ENCODE measurements around the gene CPZ.

Gene CPZ

GRCh38 chr4:8580321-8581093 is 12.1 kb upstream of the CPZ start, which contains the start of gene GPR78 (continued):
- TF ChIP-seq ZNF768 (tag by site-specific recombination; IDR thresholded peaks at IDR 0.05): no peak
- no peak for TF ChIP-seq ZNF777 (tag by site-specific recombination; IDR thresholded peaks at IDR 0.05; ENCODE audit: borderline replicate concordance)
- TF ChIP-seq ZBTB17 (tag by site-specific recombination; IDR thresholded peaks at IDR 0.05): peak; percentile 46; the same call in 1 of the 2 replicates
- no peak for TF ChIP-seq ZNF623 (tag by site-specific recombination; IDR thresholded peaks at IDR 0.05)
- TF ChIP-seq REPIN1 (tag by site-specific recombination; IDR thresholded peaks at IDR 0.05; ENCODE audit: low read depth): no peak
- no peak for TF ChIP-seq YY2 (tag by site-specific recombination; IDR thresholded peaks at IDR 0.05)
- no peak for TF ChIP-seq MZF1 (tag by site-specific recombination; IDR thresholded peaks at IDR 0.05; ENCODE audit: borderline replicate concordance)
- peak; percentile 56; the same call in 1 of the 2 replicates for TF ChIP-seq PATZ1 (tag by site-specific recombination; IDR thresholded peaks at IDR 0.05)
- peak; percentile 75 for TF ChIP-seq ZNF600 (tag by site-specific recombination; IDR thresholded peaks at IDR 0.05)
- no peak for TF ChIP-seq BCL11B (tag by site-specific recombination; IDR thresholded peaks at IDR 0.05; ENCODE audit: low read depth)
- TF ChIP-seq ZBTB26 (tag by site-specific recombination; optimal IDR thresholded peaks at IDR 0.05): peak; percentile 62
- peak; percentile 88 for TF ChIP-seq KLF1 (tag by site-specific recombination; IDR thresholded peaks at IDR 0.05)
- no peak for TF ChIP-seq ZNF354C (tag by site-specific recombination; IDR thresholded peaks at IDR 0.05; ENCODE audit: borderline replicate concordance, low read depth)
- TF ChIP-seq KLF16 (tag by site-specific recombination; IDR thresholded peaks at IDR 0.05): 0 out of 2 replicates have a peak, but pooled peaks have one; percentile 27
- no peak for TF ChIP-seq ZNF707 (tag by site-specific recombination; IDR thresholded peaks at IDR 0.05)
- no peak for TF ChIP-seq ZNF585B (tag by site-specific recombination; IDR thresholded peaks at IDR 0.05)
- peak; percentile 55 for TF ChIP-seq ZIC2 (tag by site-specific recombination; IDR thresholded peaks at IDR 0.05)
- no peak for TF ChIP-seq ZNF624 (tag by site-specific recombination; IDR thresholded peaks at IDR 0.05)
- no peak for TF ChIP-seq ZNF292 (tag by site-specific recombination; IDR thresholded peaks at IDR 0.05; ENCODE audit: borderline replicate concordance, low read depth)
- peak; percentile 92 for TF ChIP-seq GLIS2 (tag by site-specific recombination; IDR thresholded peaks at IDR 0.05)
- peak; percentile 51 for TF ChIP-seq SP2 (tag by site-specific recombination; IDR thresholded peaks at IDR 0.05)
- TF ChIP-seq ZNF423 (tag by site-specific recombination; IDR thresholded peaks at IDR 0.05): no peak
- peak; percentile 74 for TF ChIP-seq ZNF394 (tag by site-specific recombination; IDR thresholded peaks at IDR 0.05; ENCODE audit: borderline replicate concordance)
- no peak for TF ChIP-seq ZNF37A (tag by site-specific recombination; IDR thresholded peaks at IDR 0.05)
- TF ChIP-seq ZNF248 (tag by site-specific recombination; IDR thresholded peaks at IDR 0.05): no peak
- no peak for TF ChIP-seq ZNF704 (tag by site-specific recombination; IDR thresholded peaks at IDR 0.05)
- no peak for TF ChIP-seq OVOL3 (tag by site-specific recombination; IDR thresholded peaks at IDR 0.05)
- 0 out of 2 replicates have a peak, but pooled peaks have one; percentile 9 for TF ChIP-seq ZNF121 (tag by site-specific recombination; IDR thresholded peaks at IDR 0.05)
- no peak for TF ChIP-seq ZNF501 (tag by site-specific recombination; IDR thresholded peaks at IDR 0.05)
- no peak for TF ChIP-seq ZNF549 (tag by site-specific recombination; IDR thresholded peaks at IDR 0.05)
- peak; percentile 44; the same call in 1 of the 2 replicates for TF ChIP-seq KLF8 (tag by site-specific recombination; IDR thresholded peaks at IDR 0.05)
- no peak for TF ChIP-seq ZNF645 (tag by site-specific recombination; IDR thresholded peaks at IDR 0.05)
- TF ChIP-seq ZNF223 (tag by site-specific recombination; IDR thresholded peaks at IDR 0.05): no peak

Data from HEK293 (cell line).